GM23338 (cell line): Measurements from ENCODE around the gene CHCHD3. TPM values are rescaled to one million over a fixed set of nuclear protein-coding genes. Genes with fewer than 3 reads are reported as not detected.

ENCODE experiments used
- ATAC-seq: fragments of 200-7000 bp; cut with Tn5 transposase; 3 replicates; pipeline ENCODE4 v1.9.1; 2020
- DNase-seq: peaks from one replicate; pipeline ENCODE4 v3.0.0-alpha.2; 2015; ENCODE audit warnings: low spot score
- H2AFZ ChIP-seq: fragments of 200-600 bp; sonication (generic); 2 replicates; pipeline ENCODE4 v1.8.0; 2016; ENCODE audit warnings: antibody characterized with exemption, mild to moderate bottlenecking, moderate library complexity
- H3F3A ChIP-seq: fragments of 200-600 bp; sonication (generic); replicated peaks from 2 replicates; pipeline ENCODE4 v1.8.0; 2017; ENCODE audit warnings: antibody characterized with exemption, mixed run types, low read depth
- H3K27ac ChIP-seq: fragments of 200-600 bp; sonication (generic); 2 replicates; pipeline ENCODE4 v1.6.1; 2016; ENCODE audit warnings: low read depth
- H3K27me3 ChIP-seq: fragments of 200-600 bp; sonication (generic); 2 replicates; pipeline ENCODE4 v1.8.0; 2016; ENCODE audit warnings: mild to moderate bottlenecking, mixed run types, moderate library complexity; ENCODE audit not compliant: insufficient read depth
- H3K36me3 ChIP-seq: fragments of 200-600 bp; sonication (generic); 2 replicates; pipeline ENCODE4 v1.8.0; 2016; ENCODE audit warnings: mild to moderate bottlenecking; ENCODE audit not compliant: insufficient read depth
- H3K4me1 ChIP-seq: fragments of 200-600 bp; sonication (generic); 2 replicates; pipeline ENCODE4 v1.8.0; 2016; ENCODE audit warnings: mild to moderate bottlenecking, moderate library complexity; ENCODE audit not compliant: insufficient read depth
- H3K4me2 ChIP-seq: fragments of 200-600 bp; sonication (generic); 2 replicates; pipeline ENCODE4 v1.7.1; 2017; ENCODE audit warnings: mixed run types
- H3K4me3 ChIP-seq: fragments of 200-600 bp; sonication (generic); 2 replicates; pipeline ENCODE4 v1.6.1; 2016; ENCODE audit warnings: mixed run types
- H3K79me2 ChIP-seq: fragments of 200-600 bp; sonication (generic); replicated peaks from 2 replicates; pipeline ENCODE4 v1.8.0; 2017; ENCODE audit warnings: mild to moderate bottlenecking; ENCODE audit not compliant: insufficient read depth
- H3K9me2 ChIP-seq: fragments of 200-600 bp; sonication (generic); 2 replicates; pipeline ENCODE4 v1.8.0; 2017; ENCODE audit not compliant: insufficient read depth
- H4K20me1 ChIP-seq: fragments of 200-600 bp; sonication (generic); replicated peaks from 2 replicates; pipeline ENCODE4 v1.8.0; 2017; ENCODE audit warnings: mild to moderate bottlenecking; ENCODE audit not compliant: insufficient read depth
- H3K27ac Mint-ChIP-seq: 2 replicates; pipeline ENCODE4 v1.8.0; 2020; ENCODE audit warnings: inconsistent platforms, mild to moderate bottlenecking, moderate library complexity, mixed read lengths
- H3K27me3 Mint-ChIP-seq: 3 replicates; pipeline ENCODE4 v1.8.0; 2022; ENCODE audit warnings: low read depth, mild to moderate bottlenecking, moderate library complexity, mixed read lengths, inconsistent platforms; ENCODE audit not compliant: insufficient read depth, poor library complexity
- H3K36me3 Mint-ChIP-seq: 3 replicates; pipeline ENCODE4 v1.8.0; 2021; ENCODE audit warnings: low read depth, mild to moderate bottlenecking, inconsistent platforms, moderate library complexity, mixed read lengths
- H3K4me1 Mint-ChIP-seq: 3 replicates; pipeline ENCODE4 v1.8.0; 2020; ENCODE audit warnings: mild to moderate bottlenecking, inconsistent platforms, mixed read lengths
- H3K4me3 Mint-ChIP-seq: 3 replicates; pipeline ENCODE4 v1.8.0; 2021; ENCODE audit warnings: moderate library complexity, mild to moderate bottlenecking, inconsistent platforms, mixed read lengths
- H3K9me3 Mint-ChIP-seq: 3 replicates; pipeline ENCODE4 v1.8.0; 2020; ENCODE audit warnings: moderate library complexity, mild to moderate bottlenecking, inconsistent platforms, mixed read lengths
- CREB1 ChIP-seq: fragments of 250-450 bp; sonication (Bioruptor Pico); IDR thresholded peaks from 2 replicates; pipeline ENCODE4 v1.5.0; 2020; ENCODE audit warnings: low read depth, mild to moderate bottlenecking, moderate library complexity
- EZH2 ChIP-seq: fragments of 200-600 bp; sonication (generic); IDR thresholded peaks from one replicate; pipeline ENCODE4 v1.8.0; 2017; ENCODE audit warnings: antibody characterized with exemption, mild to moderate bottlenecking, low read depth; ENCODE audit not compliant: unreplicated experiment
- EZH2phosphoT487 ChIP-seq: fragments of 200-600 bp; sonication (generic); IDR thresholded peaks from one replicate; pipeline ENCODE4 v1.8.1; 2018; ENCODE audit warnings: antibody characterized with exemption; ENCODE audit not compliant: unreplicated experiment
- JUNB ChIP-seq: IDR thresholded peaks from one replicate; pipeline ENCODE4 v1.6.1; 2016; ENCODE audit warnings: antibody characterized with exemption; ENCODE audit not compliant: unreplicated experiment
- NANOG ChIP-seq: IDR thresholded peaks from 2 replicates; pipeline ENCODE4 v1.6.1; 2016; ENCODE audit warnings: antibody characterized with exemption, borderline replicate concordance
- POLR2AphosphoS5 ChIP-seq: IDR thresholded peaks from 2 replicates; pipeline ENCODE4 v1.6.1; 2016; ENCODE audit warnings: antibody characterized with exemption, low read depth
- STAT1 ChIP-seq: IDR thresholded peaks from one replicate; pipeline ENCODE4 v1.6.1; 2016; ENCODE audit warnings: antibody characterized with exemption; ENCODE audit not compliant: unreplicated experiment
- ZNF114 ChIP-seq: fragments of 250-450 bp; sonication (Bioruptor Pico); IDR thresholded peaks from 2 replicates; pipeline ENCODE4 v1.5.0; 2020; ENCODE audit warnings: mild to moderate bottlenecking, moderate library complexity
- ZNF331 ChIP-seq: fragments of 250-450 bp; sonication (Bioruptor Pico); IDR thresholded peaks from 2 replicates; pipeline ENCODE4 v1.5.0; 2020; ENCODE audit warnings: low read depth, mild to moderate bottlenecking, moderate library complexity
- polyA plus RNA-seq: library from polyadenylated mRNA; unstranded; fragments of >200 nt; fragmentation: Nextera tagmentation; extraction: Ambion mirVana; gene quantifications from 2 replicates; pipeline ENCODE4 v1.2.1, GENCODE V29; 2016
- total RNA-seq: library from RNA; depleted of rRNA; stranded (reverse); fragments of >200 nt; shearing (Covaris generic); gene quantifications from 2 replicates; pipeline ENCODE4 v1.2.3, GENCODE V29; 2014
- TF ChIP-seq, protein P1 (sequence below): IDR thresholded peaks from one replicate; pipeline ENCODE4 v1.6.1; 2018; ENCODE audit warnings: antibody characterized with exemption; ENCODE audit not compliant: unreplicated experiment
- TF ChIP-seq, protein P2 (sequence below): fragments of 250-450 bp; sonication (Bioruptor Pico); IDR thresholded peaks from 2 replicates; pipeline ENCODE4 v1.5.0; 2020; ENCODE audit warnings: mild to moderate bottlenecking, moderate library complexity
- TF ChIP-seq, protein P3 (sequence below): IDR thresholded peaks from 2 replicates; pipeline ENCODE4 v1.6.1; 2016; ENCODE audit warnings: antibody characterized with exemption

Gene CHCHD3
- total and polyA plus RNA-seq, 2 experiments from 2014 or later = 107 to 131 TPM

DNA sequence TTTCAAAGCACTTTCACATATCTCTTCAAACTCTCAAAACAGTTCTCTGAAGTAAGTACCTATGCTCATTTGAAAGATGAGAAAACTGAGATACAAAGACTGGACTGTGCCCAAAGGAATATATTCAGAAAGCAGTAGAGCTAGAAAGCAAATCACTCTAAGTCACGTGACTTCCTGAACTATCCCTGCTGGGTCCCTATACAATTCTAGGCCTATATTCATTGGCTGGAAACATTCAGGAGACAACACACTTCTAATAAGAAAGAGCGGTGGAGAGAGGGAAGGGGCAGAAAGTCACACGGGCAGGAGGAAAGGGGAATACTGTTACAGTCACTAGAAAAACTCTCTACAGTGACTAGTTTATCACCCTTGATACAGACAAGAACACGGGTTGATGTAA, 140.0 kb downstream of the CHCHD3 start:
- H3K27me3 ChIP-seq = no peaks in the 10 kb centered on the region
- peaks cover 20% of the 10 kb centered on the region for H3K79me2 ChIP-seq
- ATAC-seq (peak; percentile 53; the same call in 2 of the 3 replicates), DNase-seq (no peak)
- TF ChIP-seq STAT1 = no peak
- no peak for TF ChIP-seq ZNF331 (CRISPR knock-in tag)
- Mint-ChIP-seq H3K9me3 (no peaks in the 10 kb centered on the region; the same call in 2 of the 3 replicates), H3K4me1 (peaks cover 15% of the 10 kb centered on the region), H3K4me3 (no peak overlapping the region), H3K27me3 (no peaks in the 10 kb centered on the region), H3K27ac (no peak overlapping the region), H3K36me3 (no peaks in the 10 kb centered on the region)
- no peaks in the 10 kb centered on the region for H3K4me1 ChIP-seq
- peaks cover 3% of the 10 kb centered on the region; the same call in 1 of the 2 replicates for H4K20me1 ChIP-seq
- H2AFZ ChIP-seq = no peak overlapping the region
- H3F3A ChIP-seq = no peaks in the 10 kb centered on the region
- no peaks in the 10 kb centered on the region for H3K9me2 ChIP-seq
- H3K27ac ChIP-seq = no peak overlapping the region
- no peaks in the 10 kb centered on the region; the same call in 1 of the 2 replicates for H3K36me3 ChIP-seq
- no peak overlapping the region for H3K4me2 ChIP-seq
- no peak overlapping the region for H3K4me3 ChIP-seq

DNA sequence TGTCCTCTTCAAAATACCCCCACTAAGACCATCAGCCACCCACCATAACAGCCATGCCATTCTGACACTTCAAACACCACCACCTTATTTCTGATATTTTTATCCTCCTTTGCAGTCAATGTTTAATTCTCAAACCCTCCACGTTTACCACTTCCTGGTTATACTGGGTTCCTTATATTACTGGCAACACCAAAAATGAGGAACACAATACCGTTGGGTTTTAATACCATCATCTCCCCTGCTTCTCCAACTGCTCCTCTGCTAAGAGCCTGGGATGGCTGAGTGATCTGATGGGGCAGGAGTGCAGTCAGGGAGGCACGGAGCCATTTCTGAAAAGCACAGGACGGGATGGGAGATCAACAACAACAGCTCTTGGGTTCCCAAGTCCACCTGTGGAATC, 140.5 kb downstream of the CHCHD3 start:
- ATAC-seq (no peak), DNase-seq (no peak)
- Histone ChIP-seq H3K4me2 (no peak overlapping the region), H3K27me3 (no peaks in the 10 kb centered on the region), H3K79me2 (peaks cover 22% of the 10 kb centered on the region), H3K9me2 (no peaks in the 10 kb centered on the region), H3K36me3 (no peaks in the 10 kb centered on the region; the same call in 1 of the 2 replicates), H3K4me1 (no peaks in the 10 kb centered on the region), H2AFZ (no peak overlapping the region), H4K20me1 (peaks cover 3% of the 10 kb centered on the region; the same call in 1 of the 2 replicates), H3K27ac (no peak overlapping the region), H3F3A (no peaks in the 10 kb centered on the region), H3K4me3 (no peak overlapping the region)
- H3K9me3 Mint-ChIP-seq = no peaks in the 10 kb centered on the region; the same call in 2 of the 3 replicates
- H3K4me1 Mint-ChIP-seq = peaks cover 15% of the 10 kb centered on the region
- H3K27ac Mint-ChIP-seq = peak overlapping the region; percentile 42
- no peaks in the 10 kb centered on the region for H3K27me3 Mint-ChIP-seq
- H3K4me3 Mint-ChIP-seq = no peak overlapping the region
- H3K36me3 Mint-ChIP-seq = no peaks in the 10 kb centered on the region
- no peak for TF ChIP-seq NANOG
- TF ChIP-seq POLR2AphosphoS5 = no peak
- no peak for TF ChIP-seq ZNF331 (CRISPR knock-in tag)
- TF ChIP-seq ZNF114 (CRISPR knock-in tag) = no peak
- no peak for TF ChIP-seq CREB1 (CRISPR knock-in tag)
- TF ChIP-seq, protein P1, sequence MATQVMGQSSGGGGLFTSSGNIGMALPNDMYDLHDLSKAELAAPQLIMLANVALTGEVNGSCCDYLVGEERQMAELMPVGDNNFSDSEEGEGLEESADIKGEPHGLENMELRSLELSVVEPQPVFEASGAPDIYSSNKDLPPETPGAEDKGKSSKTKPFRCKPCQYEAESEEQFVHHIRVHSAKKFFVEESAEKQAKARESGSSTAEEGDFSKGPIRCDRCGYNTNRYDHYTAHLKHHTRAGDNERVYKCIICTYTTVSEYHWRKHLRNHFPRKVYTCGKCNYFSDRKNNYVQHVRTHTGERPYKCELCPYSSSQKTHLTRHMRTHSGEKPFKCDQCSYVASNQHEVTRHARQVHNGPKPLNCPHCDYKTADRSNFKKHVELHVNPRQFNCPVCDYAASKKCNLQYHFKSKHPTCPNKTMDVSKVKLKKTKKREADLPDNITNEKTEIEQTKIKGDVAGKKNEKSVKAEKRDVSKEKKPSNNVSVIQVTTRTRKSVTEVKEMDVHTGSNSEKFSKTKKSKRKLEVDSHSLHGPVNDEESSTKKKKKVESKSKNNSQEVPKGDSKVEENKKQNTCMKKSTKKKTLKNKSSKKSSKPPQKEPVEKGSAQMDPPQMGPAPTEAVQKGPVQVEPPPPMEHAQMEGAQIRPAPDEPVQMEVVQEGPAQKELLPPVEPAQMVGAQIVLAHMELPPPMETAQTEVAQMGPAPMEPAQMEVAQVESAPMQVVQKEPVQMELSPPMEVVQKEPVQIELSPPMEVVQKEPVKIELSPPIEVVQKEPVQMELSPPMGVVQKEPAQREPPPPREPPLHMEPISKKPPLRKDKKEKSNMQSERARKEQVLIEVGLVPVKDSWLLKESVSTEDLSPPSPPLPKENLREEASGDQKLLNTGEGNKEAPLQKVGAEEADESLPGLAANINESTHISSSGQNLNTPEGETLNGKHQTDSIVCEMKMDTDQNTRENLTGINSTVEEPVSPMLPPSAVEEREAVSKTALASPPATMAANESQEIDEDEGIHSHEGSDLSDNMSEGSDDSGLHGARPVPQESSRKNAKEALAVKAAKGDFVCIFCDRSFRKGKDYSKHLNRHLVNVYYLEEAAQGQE = no peak
- TF ChIP-seq EZH2 = no peak
- no peak for TF ChIP-seq STAT1
- TF ChIP-seq, protein P2, sequence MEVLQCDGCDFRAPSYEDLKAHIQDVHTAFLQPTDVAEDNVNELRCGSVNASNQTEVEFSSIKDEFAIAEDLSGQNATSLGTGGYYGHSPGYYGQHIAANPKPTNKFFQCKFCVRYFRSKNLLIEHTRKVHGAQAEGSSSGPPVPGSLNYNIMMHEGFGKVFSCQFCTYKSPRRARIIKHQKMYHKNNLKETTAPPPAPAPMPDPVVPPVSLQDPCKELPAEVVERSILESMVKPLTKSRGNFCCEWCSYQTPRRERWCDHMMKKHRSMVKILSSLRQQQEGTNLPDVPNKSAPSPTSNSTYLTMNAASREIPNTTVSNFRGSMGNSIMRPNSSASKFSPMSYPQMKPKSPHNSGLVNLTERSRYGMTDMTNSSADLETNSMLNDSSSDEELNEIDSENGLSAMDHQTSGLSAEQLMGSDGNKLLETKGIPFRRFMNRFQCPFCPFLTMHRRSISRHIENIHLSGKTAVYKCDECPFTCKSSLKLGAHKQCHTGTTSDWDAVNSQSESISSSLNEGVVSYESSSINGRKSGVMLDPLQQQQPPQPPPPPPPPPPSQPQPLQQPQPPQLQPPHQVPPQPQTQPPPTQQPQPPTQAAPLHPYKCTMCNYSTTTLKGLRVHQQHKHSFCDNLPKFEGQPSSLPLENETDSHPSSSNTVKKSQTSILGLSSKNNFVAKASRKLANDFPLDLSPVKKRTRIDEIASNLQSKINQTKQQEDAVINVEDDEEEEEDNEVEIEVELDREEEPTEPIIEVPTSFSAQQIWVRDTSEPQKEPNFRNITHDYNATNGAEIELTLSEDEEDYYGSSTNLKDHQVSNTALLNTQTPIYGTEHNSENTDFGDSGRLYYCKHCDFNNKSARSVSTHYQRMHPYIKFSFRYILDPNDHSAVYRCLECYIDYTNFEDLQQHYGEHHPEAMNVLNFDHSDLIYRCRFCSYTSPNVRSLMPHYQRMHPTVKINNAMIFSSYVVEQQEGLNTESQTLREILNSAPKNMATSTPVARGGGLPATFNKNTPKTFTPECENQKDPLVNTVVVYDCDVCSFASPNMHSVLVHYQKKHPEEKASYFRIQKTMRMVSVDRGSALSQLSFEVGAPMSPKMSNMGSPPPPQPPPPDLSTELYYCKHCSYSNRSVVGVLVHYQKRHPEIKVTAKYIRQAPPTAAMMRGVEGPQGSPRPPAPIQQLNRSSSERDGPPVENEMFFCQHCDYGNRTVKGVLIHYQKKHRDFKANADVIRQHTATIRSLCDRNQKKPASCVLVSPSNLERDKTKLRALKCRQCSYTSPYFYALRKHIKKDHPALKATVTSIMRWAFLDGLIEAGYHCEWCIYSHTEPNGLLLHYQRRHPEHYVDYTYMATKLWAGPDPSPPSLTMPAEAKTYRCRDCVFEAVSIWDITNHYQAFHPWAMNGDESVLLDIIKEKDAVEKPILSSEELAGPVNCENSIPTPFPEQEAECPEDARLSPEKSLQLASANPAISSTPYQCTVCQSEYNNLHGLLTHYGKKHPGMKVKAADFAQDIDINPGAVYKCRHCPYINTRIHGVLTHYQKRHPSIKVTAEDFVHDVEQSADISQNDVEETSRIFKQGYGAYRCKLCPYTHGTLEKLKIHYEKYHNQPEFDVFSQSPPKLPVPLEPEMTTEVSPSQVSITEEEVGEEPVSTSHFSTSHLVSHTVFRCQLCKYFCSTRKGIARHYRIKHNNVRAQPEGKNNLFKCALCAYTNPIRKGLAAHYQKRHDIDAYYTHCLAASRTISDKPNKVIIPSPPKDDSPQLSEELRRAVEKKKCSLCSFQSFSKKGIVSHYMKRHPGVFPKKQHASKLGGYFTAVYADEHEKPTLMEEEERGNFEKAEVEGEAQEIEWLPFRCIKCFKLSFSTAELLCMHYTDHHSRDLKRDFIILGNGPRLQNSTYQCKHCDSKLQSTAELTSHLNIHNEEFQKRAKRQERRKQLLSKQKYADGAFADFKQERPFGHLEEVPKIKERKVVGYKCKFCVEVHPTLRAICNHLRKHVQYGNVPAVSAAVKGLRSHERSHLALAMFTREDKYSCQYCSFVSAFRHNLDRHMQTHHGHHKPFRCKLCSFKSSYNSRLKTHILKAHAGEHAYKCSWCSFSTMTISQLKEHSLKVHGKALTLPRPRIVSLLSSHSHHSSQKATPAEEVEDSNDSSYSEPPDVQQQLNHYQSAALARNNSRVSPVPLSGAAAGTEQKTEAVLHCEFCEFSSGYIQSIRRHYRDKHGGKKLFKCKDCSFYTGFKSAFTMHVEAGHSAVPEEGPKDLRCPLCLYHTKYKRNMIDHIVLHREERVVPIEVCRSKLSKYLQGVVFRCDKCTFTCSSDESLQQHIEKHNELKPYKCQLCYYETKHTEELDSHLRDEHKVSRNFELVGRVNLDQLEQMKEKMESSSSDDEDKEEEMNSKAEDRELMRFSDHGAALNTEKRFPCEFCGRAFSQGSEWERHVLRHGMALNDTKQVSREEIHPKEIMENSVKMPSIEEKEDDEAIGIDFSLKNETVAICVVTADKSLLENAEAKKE (CRISPR knock-in tag) = no peak
- TF ChIP-seq, protein P3, sequence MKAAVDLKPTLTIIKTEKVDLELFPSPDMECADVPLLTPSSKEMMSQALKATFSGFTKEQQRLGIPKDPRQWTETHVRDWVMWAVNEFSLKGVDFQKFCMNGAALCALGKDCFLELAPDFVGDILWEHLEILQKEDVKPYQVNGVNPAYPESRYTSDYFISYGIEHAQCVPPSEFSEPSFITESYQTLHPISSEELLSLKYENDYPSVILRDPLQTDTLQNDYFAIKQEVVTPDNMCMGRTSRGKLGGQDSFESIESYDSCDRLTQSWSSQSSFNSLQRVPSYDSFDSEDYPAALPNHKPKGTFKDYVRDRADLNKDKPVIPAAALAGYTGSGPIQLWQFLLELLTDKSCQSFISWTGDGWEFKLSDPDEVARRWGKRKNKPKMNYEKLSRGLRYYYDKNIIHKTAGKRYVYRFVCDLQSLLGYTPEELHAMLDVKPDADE = no peak
- no peak for TF ChIP-seq JUNB
- no peak for TF ChIP-seq EZH2phosphoT487
